ENCODE measurements around the gene CCNL2. TPM values are rescaled to one million over a fixed set of nuclear protein-coding genes. Genes with fewer than 3 reads are reported as not detected.

Gene CCNL2
- total RNA-seq, 1 donor from 2014 or later, result 44.2 TPM

DNA sequence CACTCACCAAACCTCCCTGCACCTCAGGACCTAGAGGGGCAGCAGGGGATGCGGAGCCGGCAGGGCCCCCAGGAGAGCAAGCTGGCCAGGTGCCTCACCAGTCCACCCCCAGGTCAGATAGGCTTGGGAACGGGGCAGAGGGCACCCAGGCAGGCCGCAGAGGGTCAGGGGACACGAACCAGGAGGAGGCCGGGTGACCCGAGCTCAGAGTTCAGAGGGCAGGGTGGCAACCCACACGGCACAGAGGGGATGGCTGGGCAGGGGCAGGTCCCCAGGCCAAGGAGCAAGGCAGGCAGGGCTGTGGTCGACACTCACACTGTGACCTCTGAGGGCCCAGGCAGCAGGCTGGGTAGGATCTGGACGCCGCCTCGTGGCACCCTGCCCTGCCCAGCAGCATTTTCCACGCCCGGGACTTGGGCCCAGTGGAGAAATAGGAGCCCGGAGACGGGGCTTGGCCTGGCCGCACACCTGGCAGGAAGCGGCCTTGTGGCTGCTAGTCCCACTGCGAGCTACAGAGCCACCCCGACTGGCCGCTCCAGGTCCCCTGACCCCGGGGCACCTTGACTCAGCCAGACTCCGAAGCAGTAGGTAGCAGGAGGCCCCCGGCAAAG, 55.2 kb downstream of the CCNL2 start:
- no peak for DNase-seq (ENCODE audit: low read depth in 2 of 2)

DNA sequence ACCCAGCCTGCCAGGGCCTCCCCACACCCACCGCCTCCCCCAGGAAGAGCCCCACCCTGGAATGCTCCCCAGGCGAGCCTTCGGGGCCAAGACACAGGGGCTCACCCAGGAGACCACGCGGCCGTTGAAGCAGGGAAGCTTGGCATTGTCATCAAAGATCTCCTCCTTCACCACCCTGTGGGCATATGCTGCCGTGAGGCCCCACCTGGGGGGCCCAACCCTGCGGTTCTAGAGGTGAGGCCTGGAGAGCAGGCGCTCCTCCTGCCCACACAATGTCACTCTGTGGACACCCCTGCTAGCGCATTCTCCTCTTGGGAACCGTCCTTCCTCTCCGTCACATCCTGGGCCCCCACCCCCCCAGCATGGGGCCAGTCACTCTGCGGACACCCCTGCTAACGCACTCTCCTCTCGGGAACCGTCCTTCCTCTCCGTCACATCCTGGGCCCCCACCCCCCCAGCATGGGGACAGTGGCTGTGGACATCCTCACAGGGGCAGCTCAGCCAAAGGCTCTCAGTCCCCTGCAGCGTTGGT, 56.5 kb downstream of the CCNL2 start:
- DNase-seq (ENCODE audit: low read depth in 2 of 2), result no peak

DNA sequence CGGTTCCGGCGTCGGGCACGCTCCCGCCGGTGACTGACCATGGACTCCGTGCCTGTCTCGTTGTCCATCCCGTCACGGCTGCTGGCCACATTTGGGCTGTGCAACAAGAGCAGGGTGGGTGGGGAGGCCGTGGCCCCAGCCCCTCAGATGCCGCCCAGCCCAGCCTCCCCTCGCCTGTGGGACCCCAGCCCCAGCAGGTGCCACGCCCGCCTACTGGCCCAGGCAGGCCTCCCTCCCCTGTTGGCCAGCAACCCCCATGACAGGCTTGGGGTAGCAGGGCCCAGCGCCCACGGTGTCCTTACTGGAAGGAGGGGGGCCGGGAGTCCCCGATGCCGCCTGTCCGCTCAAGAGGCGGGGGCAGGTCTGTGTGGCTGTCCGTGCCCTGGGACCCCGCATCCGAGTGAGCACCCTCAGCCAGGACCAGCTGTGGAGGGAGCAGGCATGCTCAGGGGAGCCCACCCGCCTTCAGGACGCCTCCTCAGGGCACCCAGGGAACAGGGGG, 57.0 kb downstream of the CCNL2 start:
- no peak for DNase-seq (ENCODE audit: low read depth in 2 of 2)

DNA sequence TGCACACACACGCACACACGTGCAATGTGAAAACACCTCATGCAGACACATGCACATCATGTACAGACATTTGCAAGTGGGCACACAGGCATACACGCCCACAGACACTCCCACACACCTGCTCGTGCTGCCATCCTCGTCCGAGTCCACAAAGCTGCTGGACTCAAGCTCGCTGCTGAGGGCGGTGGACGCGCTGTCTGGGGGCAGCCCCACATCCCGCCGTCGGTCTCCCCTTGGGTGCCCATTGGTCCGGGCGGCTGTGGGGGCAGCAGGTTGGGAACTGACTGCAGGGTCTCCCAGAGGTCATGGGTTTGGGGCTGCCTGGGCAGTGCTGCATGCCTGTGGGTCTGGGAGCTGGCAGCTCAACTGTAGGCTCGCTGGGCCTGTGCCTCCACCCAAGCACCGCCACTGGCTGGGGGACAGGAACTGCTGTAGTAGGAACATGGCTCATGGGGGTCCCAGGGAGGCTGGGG, 57.5 kb downstream of the CCNL2 start:
- DNase-seq (ENCODE audit: low read depth in 2 of 2), result no peak

DNA sequence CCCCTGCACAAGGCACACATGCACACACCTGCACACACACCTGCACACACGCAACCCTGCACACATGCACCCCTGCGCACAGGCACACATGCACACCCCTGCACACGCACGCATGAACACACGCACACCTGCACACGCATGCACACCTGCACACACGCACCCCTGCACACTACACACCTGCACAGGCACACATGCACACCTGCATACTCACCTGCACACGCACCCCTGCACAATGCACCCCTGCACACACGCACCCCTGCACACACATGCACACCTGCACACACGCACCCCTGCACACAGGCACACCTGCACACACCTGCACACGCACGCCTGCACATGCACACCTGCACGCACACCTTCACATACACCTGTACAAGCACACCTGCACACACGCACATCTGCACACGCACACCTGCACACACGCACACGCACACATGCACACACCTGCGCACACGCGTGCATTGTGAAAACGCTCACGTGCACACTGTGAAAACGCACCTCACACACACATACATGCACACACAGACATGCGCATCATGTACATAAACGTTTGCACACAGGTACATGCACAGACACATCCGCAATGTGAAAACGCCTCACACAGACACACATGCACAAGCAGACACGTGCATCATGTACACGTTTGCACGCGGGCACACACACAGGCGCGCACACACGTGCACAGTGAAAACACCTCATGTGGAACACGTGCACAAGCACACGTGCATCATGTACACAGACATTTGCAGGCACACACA, 58.2 kb downstream of the CCNL2 start:
- DNase-seq (ENCODE audit: low read depth in 2 of 2), result no peak

DNA sequence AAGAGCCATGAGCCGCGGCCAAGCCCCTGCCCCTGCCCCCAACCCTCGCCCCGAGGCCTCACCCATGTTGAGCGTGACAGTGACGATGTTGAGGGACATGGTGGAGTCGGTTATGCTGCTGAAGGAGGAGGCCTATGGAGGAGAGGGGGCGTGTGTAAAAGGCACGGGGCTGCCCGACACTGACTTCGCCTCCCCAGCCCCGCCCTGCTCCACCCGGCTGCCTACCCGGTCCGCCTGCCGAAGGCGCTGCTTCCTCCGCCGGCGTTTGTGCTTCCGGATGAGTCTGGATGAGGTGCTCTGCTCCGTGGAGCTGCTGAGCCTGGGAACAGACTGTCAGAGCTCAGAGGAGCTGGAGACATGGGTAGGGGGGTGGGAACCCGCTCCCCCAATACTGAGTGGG, 59.0 kb downstream of the CCNL2 start:
- DNase-seq (ENCODE audit: low read depth in 2 of 2), result no peak

DNA sequence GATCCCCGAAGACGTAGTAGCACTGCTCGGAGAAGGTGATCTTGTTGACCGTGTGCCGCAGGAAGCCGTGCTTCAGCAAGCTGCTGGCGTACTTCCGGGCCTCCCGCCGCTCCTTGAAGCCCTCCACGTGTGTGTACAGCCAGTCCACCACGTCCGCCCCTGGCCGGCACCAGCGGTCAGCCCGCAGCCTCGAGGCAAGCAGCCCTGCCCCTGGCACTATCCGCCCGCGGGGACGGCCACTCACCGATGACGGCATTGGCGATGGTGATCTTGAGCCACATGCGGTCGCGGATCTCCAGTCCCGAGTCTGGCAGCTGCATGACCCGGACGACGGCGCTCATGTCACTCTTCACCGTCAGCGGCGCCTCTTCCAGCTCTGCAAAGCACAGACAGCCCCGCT, 60.9 kb downstream of the CCNL2 start:
- DNase-seq (ENCODE audit: low read depth in 2 of 2), result no peak

DNA sequence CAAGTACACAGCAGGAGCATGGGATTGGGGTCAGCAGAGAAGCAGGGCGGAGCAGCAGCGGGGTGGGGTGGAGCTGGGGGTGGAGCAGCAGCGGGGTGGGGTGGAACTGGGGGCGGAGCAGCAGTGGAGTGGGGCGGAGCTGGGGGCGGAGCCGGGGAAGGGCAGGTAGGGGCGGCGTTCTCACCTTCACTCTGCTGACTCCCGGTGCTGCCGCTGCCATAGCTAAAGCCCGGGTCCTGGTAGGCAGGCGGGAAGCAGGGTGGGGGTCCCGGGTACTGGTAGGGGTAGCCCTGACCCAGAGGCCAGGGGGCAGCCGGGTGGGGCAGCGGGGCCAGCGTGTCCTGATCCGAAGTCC, 61.4 kb downstream of the CCNL2 start:
- DNase-seq (ENCODE audit: low read depth in 2 of 2), result no peak

DNA sequence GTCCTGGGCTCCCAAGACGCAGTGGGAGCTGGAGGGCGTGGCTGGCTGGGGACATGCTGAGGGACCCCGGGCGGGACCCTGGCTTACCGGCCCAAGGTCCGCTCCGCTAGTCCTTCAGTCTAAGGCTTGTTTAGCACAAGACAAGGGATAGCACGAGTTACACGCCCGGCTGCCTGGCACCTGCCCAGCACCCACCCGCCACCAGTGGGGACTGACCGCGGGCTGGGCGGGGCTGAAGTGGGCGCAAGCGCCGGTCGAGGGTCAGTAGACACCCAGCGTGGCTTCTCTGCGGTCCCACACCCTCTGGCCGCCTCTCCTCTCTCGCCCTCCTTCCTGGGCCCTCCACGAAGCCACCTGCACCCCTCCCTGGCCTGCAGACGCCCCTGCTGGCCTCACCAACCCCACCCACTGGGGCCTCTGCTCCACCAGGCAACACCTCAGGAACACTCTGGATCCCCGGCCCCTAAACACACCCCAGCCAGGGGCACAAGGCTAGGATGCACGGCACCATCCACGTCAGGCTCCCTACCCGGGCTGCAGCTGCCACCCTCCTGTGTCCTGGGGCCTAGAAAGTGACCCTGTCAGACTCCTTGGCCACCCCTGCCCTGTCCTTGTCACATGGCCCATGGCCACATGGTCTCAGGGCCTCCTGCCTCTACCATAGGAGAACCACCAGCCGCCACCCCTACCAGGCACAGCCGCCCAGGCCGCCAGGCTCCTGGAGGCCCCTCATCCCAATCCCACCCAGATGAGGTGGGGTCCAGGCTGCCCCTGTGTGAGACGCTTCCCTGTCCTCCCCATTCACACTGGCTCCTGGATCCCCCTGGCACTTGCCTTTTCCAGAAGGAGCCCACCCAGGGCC, 62.0 kb downstream of the CCNL2 start:
- no peak for DNase-seq (ENCODE audit: low read depth in 2 of 2)

DNA sequence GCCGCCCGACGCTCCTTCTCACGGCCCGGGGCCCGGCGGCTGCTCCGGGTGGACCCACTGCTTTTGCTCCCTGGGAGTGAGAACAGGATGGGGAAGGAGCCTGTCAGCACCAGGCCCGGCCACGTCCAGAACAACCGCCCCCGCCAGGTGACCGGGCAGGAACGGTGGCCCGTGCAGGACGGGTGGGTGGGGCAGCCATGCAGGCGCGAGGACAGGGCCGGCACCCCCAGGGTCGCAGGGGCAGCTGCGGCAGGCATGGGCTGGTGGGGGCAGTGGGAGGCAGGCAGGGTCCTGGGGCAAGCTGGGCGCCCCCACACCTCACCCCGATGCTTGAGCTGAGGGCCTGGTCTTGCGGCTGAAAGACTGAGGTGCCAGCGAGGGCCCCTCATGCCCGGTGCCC, 62.7 kb downstream of the CCNL2 start:
- no peak for DNase-seq (ENCODE audit: low read depth in 2 of 2)

DNA sequence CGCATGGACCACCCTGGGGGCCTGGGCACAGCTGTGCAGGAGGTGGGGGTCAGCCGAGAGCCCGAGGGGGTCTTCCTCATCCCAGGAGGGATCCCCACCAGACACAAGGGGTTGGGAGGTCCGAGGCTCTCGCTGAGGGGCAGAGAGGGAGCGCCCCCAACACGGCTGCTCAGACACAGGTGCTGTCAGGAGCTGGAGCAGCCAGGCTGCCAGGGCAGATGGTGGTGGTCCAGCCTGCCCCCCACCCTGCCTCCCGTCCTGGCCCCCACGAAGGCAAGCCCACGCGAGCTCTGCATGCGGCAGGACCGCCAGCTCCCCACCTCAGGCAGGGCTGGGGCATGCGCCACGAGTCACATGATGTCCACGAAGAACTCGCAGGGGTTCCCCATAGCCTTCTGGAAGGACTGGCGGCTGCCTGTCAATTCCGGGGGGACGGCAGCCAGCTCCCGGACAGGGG, 63.3 kb downstream of the CCNL2 start:
- no peak for DNase-seq (ENCODE audit: low read depth in 2 of 2)

Other genes starting within 250 kb of the CCNL2 start
- gene TTLL10, start 225.5 kb downstream of the CCNL2 start, total RNA-seq, result not detected in 2 replicates
- 0.26 and 0.51 TPM in 2 replicates for gene TNFRSF18, start 192.7 kb downstream of the CCNL2 start, total RNA-seq
- 1.5 and 3.7 TPM in 2 replicates for gene TNFRSF4, start 185.2 kb downstream of the CCNL2 start, total RNA-seq
- gene SDF4, start 167.3 kb downstream of the CCNL2 start, total RNA-seq, result 70.0 and 104 TPM in 2 replicates
- gene B3GALT6, start 167.1 kb downstream of the CCNL2 start, total RNA-seq, result 16.8 and 32.7 TPM in 2 replicates
- gene C1QTNF12, start 152.6 kb downstream of the CCNL2 start, total RNA-seq, result 0.25 and 0.51 TPM in 2 replicates
- gene UBE2J2, start 125.5 kb downstream of the CCNL2 start, total RNA-seq, result 30.0 and 42.0 TPM in 2 replicates
- 0.13 and 0.38 TPM in 2 replicates for gene SCNN1D, start 118.9 kb downstream of the CCNL2 start, total RNA-seq
- gene ACAP3, start 91.4 kb downstream of the CCNL2 start, total RNA-seq, result 11.8 and 19.5 TPM in 2 replicates
- gene PUSL1, start 90.7 kb downstream of the CCNL2 start, total RNA-seq, result 9.8 and 13.5 TPM in 2 replicates
- gene INTS11, start 74.7 kb downstream of the CCNL2 start, total RNA-seq, result 49.6 and 71.7 TPM in 2 replicates
- gene CPTP, start 74.5 kb downstream of the CCNL2 start, total RNA-seq, result 10.8 and 22.3 TPM in 2 replicates
- under 0.01 and 0.25 TPM in 2 replicates for gene TAS1R3, start 68.1 kb downstream of the CCNL2 start, total RNA-seq
- gene DVL1, start 49.9 kb downstream of the CCNL2 start, total RNA-seq, result 32.6 and 37.2 TPM in 2 replicates
- gene MXRA8, start 40.8 kb downstream of the CCNL2 start, total RNA-seq, result 0.25 TPM in 1 of 2 replicates, not detected in the other
- 75.2 and 83.3 TPM in 2 replicates for gene AURKAIP1, start 24.1 kb downstream of the CCNL2 start, total RNA-seq
- 88.1 and 95.9 TPM in 2 replicates for gene MRPL20, start 8.0 kb upstream of the CCNL2 start, total RNA-seq
- gene ANKRD65, start 21.9 kb upstream of the CCNL2 start, total RNA-seq, result 0.25 and 0.26 TPM in 2 replicates
- 6.9 and 7.7 TPM in 2 replicates for gene VWA1, start 36.4 kb upstream of the CCNL2 start, total RNA-seq
- 0.39 and 0.89 TPM in 2 replicates for gene ATAD3C, start 50.4 kb upstream of the CCNL2 start, total RNA-seq
- gene ATAD3B, start 72.4 kb upstream of the CCNL2 start, total RNA-seq, result 13.3 and 16.6 TPM in 2 replicates
- gene ATAD3A, start 112.8 kb upstream of the CCNL2 start, total RNA-seq, result 25.0 and 27.4 TPM in 2 replicates
- 1.0 and 1.4 TPM in 2 replicates for gene TMEM240, start 141.3 kb upstream of the CCNL2 start, total RNA-seq
- 48.9 and 65.9 TPM in 2 replicates for gene SSU72, start 175.5 kb upstream of the CCNL2 start, total RNA-seq
- 0.39 and 1.3 TPM in 2 replicates for gene FNDC10, start 200.8 kb upstream of the CCNL2 start, total RNA-seq
- 21.4 and 40.1 TPM in 2 replicates for gene MIB2, start 216.2 kb upstream of the CCNL2 start, total RNA-seq
- gene MMP23B, start 232.8 kb upstream of the CCNL2 start, total RNA-seq, result 0.25 TPM in 1 of 2 replicates, not detected in the other